ENCODE results near the gene CCL14. TPM values are rescaled to one million over a fixed set of nuclear protein-coding genes. Genes with fewer than 3 reads are reported as not detected.

CCL14 gene
- total RNA-seq, 1 experiment from 2014 or later = not detected

- Histone ChIP-seq H2BK15ac (ENCODE audit: low read depth, low read length) (no peak overlapping the region), H2AFZ (ENCODE audit: low read length) (no peak overlapping the region), H4K91ac (ENCODE audit: insufficient read length, low read depth, low read length) (no peak overlapping the region), H3K18ac (ENCODE audit: insufficient read length, low read depth, low read length) (no peak overlapping the region), H3K56ac (ENCODE audit: insufficient read length, low read depth, low read length) (no peak overlapping the region), H3K9ac (ENCODE audit: extremely low read depth, insufficient read length, low read length) (no peak overlapping the region), H2BK5ac (ENCODE audit: insufficient read length, low read length) (no peak overlapping the region), H3K27ac (ENCODE audit: insufficient read length, low read depth, low read length) (no peak overlapping the region), H3K9me3 (ENCODE audit: control insufficient read depth, low read depth, low read length) (no peaks in the 10 kb centered on the region), H3K27me3 (ENCODE audit: insufficient read depth, low read length) (no peaks in the 10 kb centered on the region), H3K79me1 (ENCODE audit: insufficient read depth, low read depth, low read length, poor library complexity, severe bottlenecking) (no peaks in the 10 kb centered on the region), H3K4me1 (ENCODE audit: insufficient read depth, low read length) (no peaks in the 10 kb centered on the region), H4K20me1 (ENCODE audit: control insufficient read depth, insufficient read depth, insufficient read length) (no peaks in the 10 kb centered on the region), H2BK12ac (ENCODE audit: insufficient read length, low read depth, low read length) (no peak overlapping the region), H3K4ac (ENCODE audit: low read depth, low read length) (no peak overlapping the region), H3K23me2 (ENCODE audit: insufficient read length, low read depth, low read length, poor library complexity, severe bottlenecking) (no peaks in the 10 kb centered on the region), H3T11ph (ENCODE audit: low read length) (no peak overlapping the region), H3K4me2 (ENCODE audit: insufficient read depth, insufficient read length, low read length) (no peak overlapping the region), H2BK20ac (ENCODE audit: low read depth, low read length, poor library complexity, severe bottlenecking) (no peak overlapping the region), H4K5ac (ENCODE audit: insufficient read length, low read depth, low read length) (no peak overlapping the region), H4K8ac (replicated peaks; ENCODE audit: insufficient read length, low read depth, low read length) (no peak overlapping the region), H2AK5ac (ENCODE audit: insufficient read length, low read length) (no peak overlapping the region), H3K23ac (ENCODE audit: insufficient read length, low read depth, low read length) (no peak overlapping the region), H3K79me2 (ENCODE audit: insufficient read depth, low read length) (no peaks in the 10 kb centered on the region), H3K14ac (ENCODE audit: insufficient read depth, low read length) (no peak overlapping the region), H2BK120ac (ENCODE audit: low read depth, low read length, poor library complexity, severe bottlenecking) (no peak overlapping the region)
- H3K27me3 Mint-ChIP-seq (ENCODE audit: low read depth) = peaks cover 3% of the 10 kb centered on the region
- no CpG with 5 or more reads among the region's 2 CpGs for WGBS (ENCODE audit: extremely low coverage, insufficient read length, low lambda C conversion rate)
- no peak overlapping the region for H3K4me3 Mint-ChIP-seq
- H3K36me3 Mint-ChIP-seq (ENCODE audit: insufficient read depth in 1 of 3, low read depth in 3 of 3) = peaks cover 0 to 2% (median 0%) of the 10 kb centered on the region in 3 experiments; a peak in 2 of 7 replicates
- no peak overlapping the region for H3K27ac Mint-ChIP-seq
- H3K4me1 Mint-ChIP-seq = no peaks in the 10 kb centered on the region
- peaks cover 4 to 6% of the 10 kb centered on the region in 2 experiments; a peak in 3 of 5 replicates for H3K9me3 Mint-ChIP-seq
- TF ChIP-seq CTCF (conservative IDR thresholded peaks at IDR 0.05) = no peak
- DNase-seq = no peak
Observed at GRCh38 chr17:35991075-35991474, 4.5 kb upstream of the CCL14 start.

Measured in H9 (cell line).